Stomach (tissue), 4 donors: Measurements from ENCODE around the gene LRRC4C.

ENCODE experiments used
- POLR2A ChIP-seq, 4 donors: fragments of 450-650 bp; IDR thresholded peaks; one replicate each; pipeline ENCODE4 v1.6.1; 2016; ENCODE audit warnings: antibody characterized with exemption in 4 of 4, control low read depth in 2 of 4, mild to moderate bottlenecking in 1 of 4, moderate library complexity in 1 of 4
- TF ChIP-seq, protein P1 (sequence below), 7 experiments: fragments of 450-650 bp in 4 of 7; fragments of 200-600 bp in 3 of 7; sonication (generic) in 3 of 7; IDR thresholded peaks; one replicate each; pipeline ENCODE4 v1.5.1; 2016 to 2019; ENCODE audit warnings: antibody characterized with exemption in 7 of 7, control low read depth in 2 of 7, mild to moderate bottlenecking in 1 of 7

- TF ChIP-seq, protein P1, sequence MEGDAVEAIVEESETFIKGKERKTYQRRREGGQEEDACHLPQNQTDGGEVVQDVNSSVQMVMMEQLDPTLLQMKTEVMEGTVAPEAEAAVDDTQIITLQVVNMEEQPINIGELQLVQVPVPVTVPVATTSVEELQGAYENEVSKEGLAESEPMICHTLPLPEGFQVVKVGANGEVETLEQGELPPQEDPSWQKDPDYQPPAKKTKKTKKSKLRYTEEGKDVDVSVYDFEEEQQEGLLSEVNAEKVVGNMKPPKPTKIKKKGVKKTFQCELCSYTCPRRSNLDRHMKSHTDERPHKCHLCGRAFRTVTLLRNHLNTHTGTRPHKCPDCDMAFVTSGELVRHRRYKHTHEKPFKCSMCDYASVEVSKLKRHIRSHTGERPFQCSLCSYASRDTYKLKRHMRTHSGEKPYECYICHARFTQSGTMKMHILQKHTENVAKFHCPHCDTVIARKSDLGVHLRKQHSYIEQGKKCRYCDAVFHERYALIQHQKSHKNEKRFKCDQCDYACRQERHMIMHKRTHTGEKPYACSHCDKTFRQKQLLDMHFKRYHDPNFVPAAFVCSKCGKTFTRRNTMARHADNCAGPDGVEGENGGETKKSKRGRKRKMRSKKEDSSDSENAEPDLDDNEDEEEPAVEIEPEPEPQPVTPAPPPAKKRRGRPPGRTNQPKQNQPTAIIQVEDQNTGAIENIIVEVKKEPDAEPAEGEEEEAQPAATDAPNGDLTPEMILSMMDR (IDR thresholded peaks at IDR 0.05): no peak
- TF ChIP-seq POLR2A (IDR thresholded peaks at IDR 0.05): no peak
Observed at GRCh38 chr11:40338739-40339138, 1120.7 kb downstream of the LRRC4C start.
